Omental fat pad (tissue), 4 donors: ENCODE results near the gene PDS5A. TPM values are rescaled to one million over a fixed set of nuclear protein-coding genes. Genes with fewer than 3 reads are reported as not detected.
"Not testable (repeated sequence)": the region's sequence is repeated elsewhere in the genome, so short reads cannot be mapped to it uniquely, and the experiment has no call there.

ENCODE experiments used
- ATAC-seq: fragments of 150-250 bp; one replicate; pipeline ENCODE4 v1.9.1; 2016; ENCODE audit warnings: mild to moderate bottlenecking, moderate library complexity; ENCODE audit not compliant: low FRiP score
- DNase-seq: peaks from one replicate; pipeline ENCODE4 v3.0.0-alpha.2; 2019; ENCODE audit warnings: low spot score
- CTCF ChIP-seq, 3 donors: fragments of 450-650 bp; IDR thresholded peaks; one replicate each; pipeline ENCODE4 v1.5.1; 2016 to 2017; ENCODE audit warnings: antibody characterized with exemption in 3 of 3, mild to moderate bottlenecking in 3 of 3, moderate library complexity in 2 of 3
- total RNA-seq, 4 donors: library from RNA; depleted of rRNA; stranded (reverse); fragments of >200 nt; gene quantifications; one replicate each; pipeline ENCODE4 v1.1.0, GENCODE V29; 2016

The PDS5A gene
- total RNA-seq, 4 donors from 2014 or later: 60.0 to 86.9 (median 75.1) TPM

GRCh38 chr4:39818646-39819045 lies 159.1 kb downstream of the PDS5A start:
- DNase-seq (no peak), ATAC-seq (no peak)
- no peak for TF ChIP-seq CTCF (IDR thresholded peaks at IDR 0.05)

GRCh38 chr4:39814403-39815185 lies 163.1 kb downstream of the PDS5A start:
- TF ChIP-seq CTCF (IDR thresholded peaks at IDR 0.05): no peak
- DNase-seq (no peak), ATAC-seq (no peak)

- not testable (repeated sequence) for DNase-seq, ATAC-seq
Observed at GRCh38 chr4:39813761-39814160, 163.9 kb downstream of the PDS5A start.

- DNase-seq, ATAC-seq: not testable (repeated sequence)
Observed at GRCh38 chr4:39813033-39813432, 164.7 kb downstream of the PDS5A start.

- no peak for TF ChIP-seq CTCF (IDR thresholded peaks at IDR 0.05)
- ATAC-seq: no peak
- no peak for DNase-seq
Observed at GRCh38 chr4:39812500-39812899, 165.2 kb downstream of the PDS5A start.

- DNase-seq (no peak), ATAC-seq (no peak)
- no peak for TF ChIP-seq CTCF (IDR thresholded peaks at IDR 0.05)
Observed at GRCh38 chr4:39808231-39808749, 169.4 kb downstream of the PDS5A start.

- no peak for TF ChIP-seq CTCF (IDR thresholded peaks at IDR 0.05)
- DNase-seq (no peak), ATAC-seq (no peak)
Observed at GRCh38 chr4:39802005-39802404, 175.7 kb downstream of the PDS5A start.

- ATAC-seq, DNase-seq: not testable (repeated sequence)
Observed at GRCh38 chr4:39792976-39793375, 184.7 kb downstream of the PDS5A start.
